Erythroblast (primary cell): Measurements from ENCODE around the gene EP400.

ENCODE experiments used
- GATA1 ChIP-seq: IDR thresholded peaks from 2 replicates; pipeline ENCODE4 v1.6.1; 2011; ENCODE audit warnings: low read depth, mild to moderate bottlenecking, control low read depth, low read length, moderate library complexity
- POLR2A ChIP-seq: IDR thresholded peaks from 2 replicates; pipeline ENCODE4 v1.6.1; 2011; ENCODE audit warnings: mild to moderate bottlenecking, low read length

DNA sequence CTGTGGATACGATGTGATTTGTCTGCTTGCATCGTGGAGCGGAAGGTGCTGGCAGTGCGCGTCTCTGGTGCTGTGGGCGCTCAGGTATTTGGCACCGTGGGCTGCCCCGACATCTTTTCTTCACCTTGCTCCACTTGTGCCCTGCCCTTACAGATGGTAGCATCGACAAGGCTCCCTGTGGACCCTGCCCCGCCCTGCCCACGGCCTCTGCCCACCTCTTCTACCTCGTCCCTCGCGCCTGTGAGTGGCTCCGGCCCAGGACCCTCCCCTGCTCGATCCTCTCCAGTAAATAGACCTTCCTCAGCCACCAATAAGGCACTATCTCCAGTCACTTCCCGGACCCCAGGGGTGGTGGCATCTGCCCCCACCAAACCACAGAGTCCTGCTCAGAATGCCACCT lies 36.6 kb downstream of the EP400 start:
- TF ChIP-seq POLR2A (no peak), GATA1 (no peak)
